NCI-H82 (cell line): ENCODE data around the gene IFI27L1.

Source experiments
- DNase-seq: peaks from one replicate; lab custom pipeline; 2025; lab: John Stamatoyannopoulos, UW

IFI27L1 gene, protein sequence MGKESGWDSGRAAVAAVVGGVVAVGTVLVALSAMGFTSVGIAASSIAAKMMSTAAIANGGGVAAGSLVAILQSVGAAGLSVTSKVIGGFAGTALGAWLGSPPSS

DNA sequence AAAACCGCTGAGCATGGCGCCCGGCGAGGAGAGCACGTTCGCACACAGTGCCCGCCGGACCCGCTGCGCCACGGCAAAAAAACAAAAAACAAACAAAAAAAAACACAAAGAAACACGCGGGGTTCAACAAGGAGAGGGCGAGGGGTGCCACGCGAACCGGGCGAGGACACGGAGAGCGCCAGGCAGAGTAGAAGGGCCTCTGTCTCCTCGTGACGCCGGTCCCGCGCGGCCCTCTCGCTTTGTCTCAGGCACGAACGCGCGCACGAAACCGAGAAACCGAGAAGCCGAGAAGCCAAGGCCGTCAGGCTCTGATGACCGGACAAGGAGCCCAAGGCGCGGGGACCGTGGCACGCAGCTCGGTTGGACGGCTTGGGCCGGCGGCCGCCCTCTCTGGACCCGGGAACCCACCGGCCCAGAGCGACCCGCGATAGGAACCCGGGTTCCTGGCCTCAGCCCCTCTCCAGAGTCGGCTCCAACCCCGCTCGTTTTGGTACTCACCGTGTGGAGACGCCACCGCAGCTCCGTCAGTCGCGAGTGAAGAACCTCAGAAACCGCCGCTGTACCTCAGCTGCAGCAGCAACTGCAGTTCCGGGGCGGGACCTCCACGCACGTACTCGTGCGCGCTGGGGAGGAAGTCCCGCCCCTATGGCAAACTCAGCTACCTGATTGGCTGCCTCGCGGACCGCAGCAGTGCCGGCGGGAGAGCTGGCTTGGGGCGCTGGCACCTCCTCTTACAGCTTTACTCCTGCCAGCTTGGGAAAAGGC is at the start of gene IFI27L1, which contains the start of gene DDX24:
TSS of gene IFI27L1 (plus strand) at position 690 of the 765 bp plus-strand sequence. CDS start 15,628 bp downstream, outside the sequence.
TSS of gene DDX24 (minus strand) at position 582 of the 765 bp plus-strand sequence. CDS start 1,460 bp downstream, outside the sequence.
- DNase-seq, result peak; percentile 92

DNA sequence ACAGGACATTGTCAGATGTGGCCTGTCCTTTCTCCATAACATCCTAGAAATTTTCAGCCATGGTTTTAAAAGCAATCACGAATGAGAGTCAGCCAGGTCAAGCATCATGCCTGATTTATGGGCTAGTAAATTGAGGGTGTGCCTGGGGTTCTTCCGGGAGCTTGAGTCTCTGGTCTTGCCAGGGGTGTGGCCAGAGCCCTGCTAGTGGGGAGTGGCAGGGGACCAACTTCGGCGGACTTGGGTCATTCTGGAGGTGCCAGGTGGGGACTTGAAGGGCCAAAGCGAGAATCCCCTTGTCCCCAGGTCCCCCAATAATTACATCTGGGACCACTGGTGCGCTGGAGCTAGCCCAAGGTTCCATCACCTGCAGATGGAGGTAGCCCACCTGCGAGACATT is 49.2 kb upstream of the IFI27L1 start:
- no peak for DNase-seq

DNA sequence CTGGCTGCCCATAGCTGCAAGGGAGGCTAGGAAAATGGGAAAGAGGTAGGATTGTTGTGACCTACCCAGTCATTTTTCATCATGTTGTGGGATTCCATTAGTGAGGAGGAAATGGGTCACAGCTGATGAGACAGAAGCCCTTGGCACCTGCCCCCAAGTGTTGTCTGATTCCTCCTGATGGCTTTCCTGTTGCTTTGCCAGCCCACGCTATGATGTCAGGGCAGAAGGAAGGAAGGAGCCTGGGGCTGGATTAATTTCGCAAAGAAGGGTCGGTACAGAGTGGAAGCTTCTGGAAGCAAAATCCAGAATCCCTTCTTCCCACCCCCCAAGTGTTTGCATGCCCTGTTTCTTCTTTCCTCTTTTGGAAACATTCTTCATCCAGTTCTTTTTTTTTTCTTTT is 46.2 kb upstream of the IFI27L1 start:
- no peak for DNase-seq

DNA sequence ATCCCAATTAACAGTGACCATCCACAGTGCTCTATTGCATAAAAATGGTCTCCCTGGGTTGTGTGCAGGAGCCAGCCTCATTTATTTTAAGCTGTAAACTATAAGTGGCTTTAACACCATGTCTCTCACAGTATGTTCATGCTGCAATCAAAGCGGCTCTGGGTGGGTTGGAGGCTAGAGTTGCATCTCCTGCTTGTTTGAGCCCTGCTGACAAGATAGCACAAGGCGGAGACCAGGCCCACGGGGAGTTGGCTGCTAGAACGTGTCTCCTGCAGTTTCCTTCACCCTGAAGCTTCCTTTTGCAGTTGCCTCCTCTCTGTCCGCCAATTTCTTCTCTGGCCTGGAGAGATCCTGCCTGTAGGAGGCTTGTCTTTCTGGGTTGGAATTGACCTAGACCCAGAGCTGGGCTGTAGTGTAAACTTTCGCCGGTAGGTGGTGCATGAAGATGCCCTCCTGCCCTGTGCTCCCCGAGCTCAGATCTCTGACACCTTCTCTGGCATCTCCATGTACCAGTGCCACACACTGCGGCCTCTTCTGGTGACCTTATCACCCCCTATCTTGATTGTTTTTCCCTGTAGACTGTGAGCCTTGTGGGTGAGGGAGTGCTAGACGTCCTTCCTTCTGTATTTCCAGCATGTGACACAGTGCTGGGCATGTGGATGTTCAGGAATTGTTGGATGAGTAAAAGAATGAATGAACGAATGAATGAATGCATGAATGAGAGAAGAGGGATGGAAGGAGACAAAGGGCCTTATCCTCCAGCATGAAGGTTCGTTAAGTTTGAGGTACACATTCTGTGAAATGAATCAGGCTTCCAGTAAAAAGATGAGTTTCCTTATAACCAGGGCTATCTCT is 44.6 kb upstream of the IFI27L1 start:
- peak; percentile 82 for DNase-seq

- DNase-seq, result no peak
Observed at GRCh38 chr14:94037954-94038353, 43.2 kb upstream of the IFI27L1 start.

DNA sequence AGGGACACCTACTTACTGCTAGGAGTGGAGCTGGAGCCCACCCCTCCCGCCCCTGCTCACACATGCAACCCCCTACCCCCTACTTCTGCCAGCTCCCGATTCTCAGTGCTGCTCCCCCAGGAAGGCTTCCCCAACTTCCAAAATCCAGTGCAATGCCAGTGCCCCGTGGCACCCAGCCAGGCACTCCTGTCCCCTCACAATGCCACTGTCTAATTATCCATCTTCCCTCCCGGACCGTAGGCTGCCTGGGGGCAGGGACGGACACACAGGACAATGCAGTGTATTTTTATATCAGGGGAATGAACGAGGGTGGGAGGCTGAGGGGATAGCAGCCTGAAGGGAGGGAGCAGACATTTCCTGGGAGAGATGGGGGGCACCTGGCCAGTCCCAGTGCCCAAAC is 42.6 kb upstream of the IFI27L1 start:
- no peak for DNase-seq

DNA sequence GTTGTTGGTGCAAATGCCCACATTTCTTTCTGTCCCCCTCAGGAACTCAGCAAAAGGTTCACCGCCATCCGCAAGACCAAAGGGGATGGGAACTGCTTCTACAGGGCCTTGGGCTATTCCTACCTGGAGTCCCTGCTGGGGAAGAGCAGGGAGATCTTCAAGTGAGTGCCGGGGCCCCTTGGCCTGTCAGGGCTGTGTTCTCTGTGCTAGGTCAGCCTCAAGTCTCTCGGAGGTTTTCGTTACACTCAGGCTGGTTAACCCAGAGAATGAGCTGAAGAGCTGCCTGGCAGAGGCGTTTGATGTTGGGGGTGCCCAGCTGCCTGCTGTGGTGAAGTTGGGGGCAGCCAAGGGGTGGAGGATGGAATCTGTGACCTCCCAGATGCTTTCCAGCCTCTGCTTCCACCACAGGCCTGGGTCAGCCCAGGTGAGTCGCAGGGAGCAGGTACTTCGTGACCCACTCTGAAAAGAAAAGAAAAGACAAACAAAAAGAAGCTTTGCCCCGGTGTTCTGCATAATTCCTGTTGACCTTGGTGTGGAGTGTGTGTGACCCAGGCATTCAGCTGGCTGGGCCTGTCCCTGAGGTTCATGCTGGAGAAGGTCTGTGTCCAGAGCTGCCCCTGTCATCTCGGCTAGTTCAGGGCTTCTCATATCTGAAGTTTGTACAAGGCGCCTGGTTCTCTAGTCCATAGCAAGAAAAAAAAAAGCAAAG is 42.0 kb upstream of the IFI27L1 start:
- DNase-seq, result no peak

DNA sequence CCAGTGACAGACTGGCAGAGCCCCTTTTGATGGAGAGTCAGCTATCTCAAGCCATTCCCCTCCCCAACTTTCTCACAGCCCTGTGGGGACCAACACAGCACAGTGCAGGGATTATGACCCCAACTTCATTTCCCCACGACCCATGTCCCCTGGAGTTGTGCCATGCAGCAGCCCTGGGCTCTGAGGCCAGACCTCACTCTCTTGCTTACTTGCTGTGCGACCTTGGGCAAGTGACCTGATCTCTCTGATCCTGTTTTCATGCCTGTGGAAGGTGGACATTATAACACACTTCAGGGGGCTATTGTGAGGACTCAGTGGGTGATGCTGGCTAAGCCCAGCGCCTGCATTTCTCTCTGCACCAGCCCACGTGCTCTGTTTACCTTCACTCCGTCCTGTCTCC is 40.9 kb upstream of the IFI27L1 start:
- DNase-seq, result no peak

DNA sequence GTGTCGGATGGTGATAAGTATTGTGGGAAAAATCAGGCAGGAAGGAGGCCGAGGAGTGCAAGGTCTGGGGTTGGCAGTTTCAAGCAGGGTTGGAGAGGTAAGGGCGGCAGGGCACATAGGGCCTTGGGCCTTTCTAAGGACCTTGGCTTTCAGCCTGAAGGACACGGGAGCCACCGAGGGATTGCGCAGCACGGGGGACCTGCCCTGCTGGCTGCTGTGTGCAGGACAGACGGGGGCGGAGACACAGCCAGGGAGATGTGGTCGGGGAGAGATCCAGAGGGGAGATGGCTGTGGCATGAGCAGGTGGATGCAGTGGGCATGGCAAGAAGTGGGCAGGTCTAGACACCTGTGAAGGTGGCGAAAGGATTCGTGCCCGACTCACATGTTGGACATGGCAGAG is 40.3 kb upstream of the IFI27L1 start:
- DNase-seq, result no peak

GRCh38 chr14:94041551-94042346 is 39.4 kb upstream of the IFI27L1 start:
- no peak for DNase-seq

GRCh38 chr14:94042433-94043091 is 38.5 kb upstream of the IFI27L1 start:
- no peak for DNase-seq

GRCh38 chr14:94043111-94043755 is 37.9 kb upstream of the IFI27L1 start:
- DNase-seq, result no peak

- DNase-seq, result peak; percentile 27
Observed at GRCh38 chr14:94043756-94044475, 37.2 kb upstream of the IFI27L1 start.

DNA sequence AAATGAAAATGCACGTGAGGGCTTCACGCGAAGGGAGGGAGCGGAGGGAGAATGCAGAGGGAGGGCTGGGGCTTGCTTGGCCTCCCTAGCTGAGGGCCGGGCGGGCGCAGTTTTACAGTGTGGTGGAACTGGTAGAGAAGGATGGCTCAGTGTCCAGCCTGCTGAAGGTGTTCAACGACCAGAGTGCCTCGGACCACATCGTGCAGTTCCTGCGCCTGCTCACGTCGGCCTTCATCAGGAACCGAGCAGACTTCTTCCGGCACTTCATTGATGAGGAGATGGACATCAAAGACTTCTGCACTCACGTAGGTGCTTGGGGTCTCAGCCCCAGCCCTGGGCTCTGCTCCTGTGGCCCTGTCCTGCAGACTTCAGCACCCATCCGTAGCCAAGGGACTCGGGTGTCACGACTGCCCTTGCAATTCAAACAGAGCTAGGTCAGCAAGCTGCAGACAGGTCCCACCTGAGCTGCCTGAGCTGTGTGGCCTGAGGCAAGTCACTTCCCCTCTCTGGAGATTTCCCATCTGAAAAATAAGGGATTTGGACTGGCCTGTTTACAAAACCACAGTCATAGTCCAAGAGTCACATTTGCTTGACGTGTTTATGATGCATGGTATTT is 36.5 kb upstream of the IFI27L1 start:
- DNase-seq, result no peak

- no peak for DNase-seq
Observed at GRCh38 chr14:94045101-94045500, 36.0 kb upstream of the IFI27L1 start.

DNA sequence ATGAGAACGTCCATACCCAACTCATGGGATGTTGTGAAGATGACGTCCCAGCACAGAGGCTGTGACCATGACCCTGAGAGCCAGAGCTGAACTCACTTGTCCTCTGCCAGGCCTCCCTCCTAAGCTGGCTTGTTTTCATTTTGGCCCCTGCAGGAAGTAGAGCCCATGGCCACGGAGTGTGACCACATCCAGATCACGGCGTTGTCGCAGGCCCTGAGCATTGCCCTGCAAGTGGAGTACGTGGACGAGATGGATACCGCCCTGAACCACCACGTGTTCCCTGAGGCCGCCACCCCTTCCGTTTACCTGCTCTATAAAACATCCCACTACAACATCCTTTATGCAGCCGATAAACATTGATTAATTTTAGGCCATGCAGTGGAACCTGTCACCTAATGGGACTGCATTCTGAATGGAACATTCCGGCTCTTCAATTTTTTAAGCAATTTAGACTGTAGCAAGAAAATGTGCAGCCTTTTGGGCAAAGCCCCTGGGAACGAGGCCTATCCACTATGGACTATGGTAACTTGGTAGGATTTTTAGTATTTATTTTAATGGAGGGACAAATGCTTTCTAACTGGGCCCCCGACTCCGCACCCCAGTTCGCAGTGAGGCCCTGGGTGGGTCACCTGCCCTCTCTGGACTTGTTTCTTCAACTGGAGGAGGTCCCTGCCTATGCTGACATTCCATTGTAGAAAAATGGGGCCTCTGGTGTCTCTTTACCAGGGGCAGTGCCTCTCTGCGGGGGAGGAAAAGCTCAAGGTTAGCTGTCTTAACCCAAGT is 35.4 kb upstream of the IFI27L1 start:
- DNase-seq, result no peak

DNA sequence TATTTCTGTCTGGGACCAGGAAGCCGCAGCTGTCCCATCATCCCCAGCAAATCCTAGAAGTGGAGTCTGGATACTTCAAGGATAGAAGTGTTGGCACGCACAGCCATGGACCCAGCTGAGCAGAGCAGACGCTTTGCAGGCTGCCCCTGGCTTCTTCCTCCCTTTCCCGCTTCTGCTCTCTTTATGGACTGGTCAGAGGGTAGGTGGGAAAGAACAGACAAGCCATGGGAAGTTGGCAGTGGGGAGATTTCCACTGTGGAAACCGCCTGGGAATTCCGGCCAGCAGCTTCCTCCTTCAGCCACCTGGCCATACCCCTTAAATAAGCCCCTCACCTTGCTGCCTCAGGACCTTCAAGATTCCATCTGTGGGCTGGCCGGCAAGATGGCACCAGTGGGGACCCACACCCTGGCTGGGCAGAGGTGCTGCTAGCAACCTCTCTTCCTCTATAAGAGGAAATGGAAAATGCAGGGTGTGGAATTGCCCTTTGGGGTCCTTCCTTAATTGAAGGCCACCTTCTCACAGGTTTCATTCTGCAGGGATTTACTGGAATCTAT is 34.3 kb upstream of the IFI27L1 start:
- no peak for DNase-seq

DNA sequence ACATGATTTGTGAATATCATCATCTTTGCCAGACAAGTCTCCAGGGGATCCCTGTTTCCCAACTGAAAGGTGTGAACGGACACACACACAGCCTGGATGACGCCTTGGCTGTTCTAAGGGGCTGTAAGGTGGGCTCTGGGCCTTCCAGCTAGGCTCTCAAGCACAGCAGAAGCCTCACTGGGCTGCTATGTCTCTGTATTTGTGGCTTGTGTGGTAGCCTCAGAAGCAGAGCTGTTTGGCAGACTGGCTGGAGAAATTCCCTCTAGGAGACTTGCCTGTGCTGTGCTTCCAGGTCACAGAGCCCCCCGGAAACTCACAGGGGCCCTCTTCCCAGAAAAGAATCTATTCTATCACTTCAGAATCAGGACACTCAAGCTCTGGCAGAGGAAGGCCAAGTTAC is 33.5 kb upstream of the IFI27L1 start:
- no peak for DNase-seq
